ENCODE data around the gene IGSF21. TPM values are rescaled to one million over a fixed set of nuclear protein-coding genes. Genes with fewer than 3 reads are reported as not detected.

The IGSF21 gene
- total and polyA plus RNA-seq, 12 donors, result 0.18 to 16.4 (median 7.0) TPM

- intact Hi-C loops (cut with DNase I), result loop anchor here in 1 of 2 donors (10.0 kb wide), 1 partner anchor 310 kb away; no protein-coding TSS in a partner anchor
- H3K27me3 ChIP-seq, result peaks cover 3% of the 10 kb centered on the region
- no peaks in the 10 kb centered on the region for H3K36me3 ChIP-seq (replicated peaks in 1 of 2)
- WGBS, 4 donors, result 53 to 65% (median 59%) methylated on average over 6 of the region's 6 CpGs
- peak; percentile 43 to 88 (median 61) for DNase-seq
- H3K27ac ChIP-seq, result no peak overlapping the region
- H3K4me1 ChIP-seq (replicated peaks in 1 of 2), result no peaks in the 10 kb centered on the region
- no peak overlapping the region for H3K4me3 ChIP-seq
- H3K9me3 ChIP-seq (replicated peaks in 1 of 3), result no peaks in the 10 kb centered on the region
- no peak for TF ChIP-seq POLR2A (IDR thresholded peaks at IDR 0.05)
- TF ChIP-seq, protein P1, sequence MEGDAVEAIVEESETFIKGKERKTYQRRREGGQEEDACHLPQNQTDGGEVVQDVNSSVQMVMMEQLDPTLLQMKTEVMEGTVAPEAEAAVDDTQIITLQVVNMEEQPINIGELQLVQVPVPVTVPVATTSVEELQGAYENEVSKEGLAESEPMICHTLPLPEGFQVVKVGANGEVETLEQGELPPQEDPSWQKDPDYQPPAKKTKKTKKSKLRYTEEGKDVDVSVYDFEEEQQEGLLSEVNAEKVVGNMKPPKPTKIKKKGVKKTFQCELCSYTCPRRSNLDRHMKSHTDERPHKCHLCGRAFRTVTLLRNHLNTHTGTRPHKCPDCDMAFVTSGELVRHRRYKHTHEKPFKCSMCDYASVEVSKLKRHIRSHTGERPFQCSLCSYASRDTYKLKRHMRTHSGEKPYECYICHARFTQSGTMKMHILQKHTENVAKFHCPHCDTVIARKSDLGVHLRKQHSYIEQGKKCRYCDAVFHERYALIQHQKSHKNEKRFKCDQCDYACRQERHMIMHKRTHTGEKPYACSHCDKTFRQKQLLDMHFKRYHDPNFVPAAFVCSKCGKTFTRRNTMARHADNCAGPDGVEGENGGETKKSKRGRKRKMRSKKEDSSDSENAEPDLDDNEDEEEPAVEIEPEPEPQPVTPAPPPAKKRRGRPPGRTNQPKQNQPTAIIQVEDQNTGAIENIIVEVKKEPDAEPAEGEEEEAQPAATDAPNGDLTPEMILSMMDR (IDR thresholded peaks at IDR 0.05), result peak; percentile 62 to 83 (median 74)
Measured at GRCh38 chr1:18234790-18235242, 127.2 kb downstream of the IGSF21 start.

GRCh38 chr1:18237371-18237770 is 129.8 kb downstream of the IGSF21 start:
- no peak for TF ChIP-seq POLR2A (IDR thresholded peaks at IDR 0.05)
- TF ChIP-seq, protein P1 (IDR thresholded peaks at IDR 0.05), result no peak
- no peaks in the 10 kb centered on the region for H3K4me1 ChIP-seq (replicated peaks in 1 of 2)
- 61 to 65% (median 62%) methylated on average over 8 to 9 of the region's 9 CpGs for WGBS, 4 donors
- intact Hi-C loops (cut with DNase I), result loop anchor here in 1 of 2 donors (10.0 kb wide), 1 partner anchor 313 kb away; no protein-coding TSS in a partner anchor
- H3K27me3 ChIP-seq, result no peaks in the 10 kb centered on the region
- no peak overlapping the region for H3K27ac ChIP-seq
- H3K9me3 ChIP-seq (replicated peaks in 1 of 3), result no peaks in the 10 kb centered on the region
- no peaks in the 10 kb centered on the region for H3K36me3 ChIP-seq (replicated peaks in 1 of 2)
- H3K4me3 ChIP-seq, result no peak overlapping the region
- DNase-seq, result no peak

GRCh38 chr1:18238190-18238589 is 130.6 kb downstream of the IGSF21 start:
- no peaks in the 10 kb centered on the region for H3K36me3 ChIP-seq (replicated peaks in 1 of 2)
- WGBS, 4 donors, result 37 to 52% (median 47%) methylated on average over 5 of the region's 5 CpGs
- H3K4me1 ChIP-seq (replicated peaks in 1 of 2), result no peaks in the 10 kb centered on the region
- H3K4me3 ChIP-seq, result no peak overlapping the region
- no peak for TF ChIP-seq POLR2A (IDR thresholded peaks at IDR 0.05)
- TF ChIP-seq, protein P1 (IDR thresholded peaks at IDR 0.05), result no peak
- H3K27ac ChIP-seq, result no peak overlapping the region
- no peaks in the 10 kb centered on the region for H3K27me3 ChIP-seq
- intact Hi-C loops (cut with DNase I), result loop anchor here in 1 of 2 donors (10.0 kb wide), 1 partner anchor 313 kb away; no protein-coding TSS in a partner anchor
- no peak for DNase-seq
- H3K9me3 ChIP-seq (replicated peaks in 1 of 3), result no peaks in the 10 kb centered on the region

DNA sequence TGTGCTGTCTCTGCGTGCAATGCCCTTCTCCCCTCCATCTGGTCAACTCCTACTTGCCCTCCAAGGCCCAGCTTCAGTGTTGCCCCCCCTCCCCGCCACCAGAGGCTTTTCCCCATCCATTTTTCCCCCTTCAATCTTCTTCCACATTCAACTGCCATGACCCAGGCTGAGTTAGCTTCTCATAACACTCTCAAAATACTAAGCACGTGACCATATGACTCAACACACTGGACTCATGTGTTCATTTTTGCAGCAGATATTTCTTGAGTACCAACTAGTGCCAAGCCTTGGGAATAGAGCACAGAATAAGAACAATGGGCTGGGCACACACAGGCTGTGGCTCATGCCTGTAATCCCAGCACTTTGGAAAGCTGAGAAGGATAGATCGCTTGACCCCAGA is 132.1 kb downstream of the IGSF21 start:
- Histone ChIP-seq H3K4me3 (no peak overlapping the region), H3K27ac (no peak overlapping the region), H3K4me1 (replicated peaks in 1 of 2) (no peaks in the 10 kb centered on the region), H3K27me3 (no peaks in the 10 kb centered on the region), H3K36me3 (replicated peaks in 1 of 2) (no peaks in the 10 kb centered on the region), H3K9me3 (replicated peaks in 1 of 3) (no peaks in the 10 kb centered on the region)
- no peak for DNase-seq
- WGBS, 4 donors, result 70 to 85% (median 78%) methylated on average over 4 of the region's 4 CpGs
- TF ChIP-seq, protein P1 (IDR thresholded peaks at IDR 0.05), result no peak
- no peak for TF ChIP-seq POLR2A (IDR thresholded peaks at IDR 0.05)
- intact Hi-C loops (cut with DNase I), result loop anchor here in 1 of 2 donors (10.0 kb wide), 1 partner anchor 315 kb away; no protein-coding TSS in a partner anchor
